ENCODE data around the gene SPAG9.

SPAG9 gene

GRCh38 chr17:50976951-50977472 lies 143.7 kb downstream of the SPAG9 start:
- H3K4me3 ChIP-seq (ENCODE audit: low read depth, low read length): no peak overlapping the region
- DNase-seq (ENCODE audit: low read depth): no peak
- TF ChIP-seq CTCF (IDR thresholded peaks at IDR 0.05; ENCODE audit: low read depth, low read length, missing control alignments): no peak

GRCh38 chr17:50973557-50974494 lies 146.8 kb downstream of the SPAG9 start:
- H3K4me3 ChIP-seq (ENCODE audit: low read depth, low read length): no peak overlapping the region
- no peak for TF ChIP-seq CTCF (IDR thresholded peaks at IDR 0.05; ENCODE audit: low read depth, low read length, missing control alignments)
- no peak for DNase-seq (ENCODE audit: low read depth)

GRCh38 chr17:50972577-50972976 lies 148.1 kb downstream of the SPAG9 start:
- DNase-seq (ENCODE audit: low read depth): no peak
- TF ChIP-seq CTCF (IDR thresholded peaks at IDR 0.05; ENCODE audit: low read depth, low read length, missing control alignments): no peak

GRCh38 chr17:50967795-50968194 lies 152.9 kb downstream of the SPAG9 start:
- no peak for DNase-seq (ENCODE audit: low read depth)
- no peak for TF ChIP-seq CTCF (IDR thresholded peaks at IDR 0.05; ENCODE audit: low read depth, low read length, missing control alignments)
- H3K4me3 ChIP-seq (ENCODE audit: low read depth, low read length): no peak overlapping the region

More at GRCh38 chr17:50972577-50972976, 148.1 kb downstream of the SPAG9 start:
- H3K4me3 ChIP-seq (ENCODE audit: low read depth, low read length): no peak overlapping the region

GRCh38 chr17:50966163-50966666 lies 154.5 kb downstream of the SPAG9 start:
- no peak for DNase-seq (ENCODE audit: low read depth)
- no peak overlapping the region for H3K4me3 ChIP-seq (ENCODE audit: low read depth, low read length)
- TF ChIP-seq CTCF (IDR thresholded peaks at IDR 0.05; ENCODE audit: low read depth, low read length, missing control alignments): no peak

- H3K4me3 ChIP-seq (ENCODE audit: low read depth, low read length): no peak overlapping the region
- no peak for DNase-seq (ENCODE audit: low read depth)
- TF ChIP-seq CTCF (IDR thresholded peaks at IDR 0.05; ENCODE audit: low read depth, low read length, missing control alignments): no peak
These were observed 157.5 kb downstream of the SPAG9 start for GRCh38 chr17:50963139-50963538.

Measured in GM12864 (cell line).